Mammary epithelial cell (primary cell): ENCODE data around the gene RASGRP3.
A peak's percentile ranks its signal among the peaks of the same experiment; 100 is the strongest.

Source experiments
- CTCF ChIP-seq, 2 donors: IDR thresholded peaks in 1 of 2; conservative IDR thresholded peaks in 1 of 2; 2 replicates each; pipeline ENCODE4 v1.5.1; 2011 to 2012; ENCODE audit warnings: inconsistent platforms in 2 of 2, low read length in 2 of 2, mild to moderate bottlenecking in 2 of 2, control low read depth in 1 of 2, low read depth in 1 of 2; ENCODE audit not compliant: insufficient read depth in 1 of 2; ENCODE audit errors: extremely low read depth in 1 of 2
- EZH2 ChIP-seq: IDR thresholded peaks from 2 replicates; pipeline ENCODE4 v1.6.1; 2012; ENCODE audit warnings: low read length, inconsistent platforms, borderline replicate concordance

- TF ChIP-seq CTCF (conservative IDR thresholded peaks at IDR 0.05 in 1 of 2, IDR thresholded peaks at IDR 0.05 in 1 of 2; ENCODE audit: extremely low read depth in 1 of 2, insufficient read depth in 1 of 2, low read depth in 1 of 2, low read length in 2 of 2) (peak; percentile 84 to 87), EZH2 (no peak)
These were observed 972 bp upstream of the RASGRP3 start for GRCh38 chr2:33475224-33476130.
